ENCODE measurements around the gene ADCY6. TPM values are rescaled to one million over a fixed set of nuclear protein-coding genes. Genes with fewer than 3 reads are reported as not detected.

The ADCY6 gene
- total and polyA plus RNA-seq, 12 donors = 20.8 to 55.3 (median 31.0) TPM

- no peaks in the 10 kb centered on the region for H3K27me3 ChIP-seq
- H3K27ac ChIP-seq = no peak overlapping the region
- no peak overlapping the region for H3K4me3 ChIP-seq
- peaks cover 0 to 63% of the 10 kb centered on the region in 2 donors for H3K36me3 ChIP-seq (replicated peaks in 1 of 2)
- no peak for DNase-seq
- WGBS, 4 donors = 93 to 98% (median 94%) methylated on average over 13 to 16 of the region's 16 CpGs
- no peaks in the 10 kb centered on the region for H3K9me3 ChIP-seq (replicated peaks in 1 of 3)
- intact Hi-C loops (cut with DNase I) = no loop called here
- TF ChIP-seq, protein P1, sequence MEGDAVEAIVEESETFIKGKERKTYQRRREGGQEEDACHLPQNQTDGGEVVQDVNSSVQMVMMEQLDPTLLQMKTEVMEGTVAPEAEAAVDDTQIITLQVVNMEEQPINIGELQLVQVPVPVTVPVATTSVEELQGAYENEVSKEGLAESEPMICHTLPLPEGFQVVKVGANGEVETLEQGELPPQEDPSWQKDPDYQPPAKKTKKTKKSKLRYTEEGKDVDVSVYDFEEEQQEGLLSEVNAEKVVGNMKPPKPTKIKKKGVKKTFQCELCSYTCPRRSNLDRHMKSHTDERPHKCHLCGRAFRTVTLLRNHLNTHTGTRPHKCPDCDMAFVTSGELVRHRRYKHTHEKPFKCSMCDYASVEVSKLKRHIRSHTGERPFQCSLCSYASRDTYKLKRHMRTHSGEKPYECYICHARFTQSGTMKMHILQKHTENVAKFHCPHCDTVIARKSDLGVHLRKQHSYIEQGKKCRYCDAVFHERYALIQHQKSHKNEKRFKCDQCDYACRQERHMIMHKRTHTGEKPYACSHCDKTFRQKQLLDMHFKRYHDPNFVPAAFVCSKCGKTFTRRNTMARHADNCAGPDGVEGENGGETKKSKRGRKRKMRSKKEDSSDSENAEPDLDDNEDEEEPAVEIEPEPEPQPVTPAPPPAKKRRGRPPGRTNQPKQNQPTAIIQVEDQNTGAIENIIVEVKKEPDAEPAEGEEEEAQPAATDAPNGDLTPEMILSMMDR (IDR thresholded peaks at IDR 0.05) = no peak
- TF ChIP-seq POLR2A (IDR thresholded peaks at IDR 0.05) = no peak
- peaks cover 0 to 4% of the 10 kb centered on the region in 2 donors for H3K4me1 ChIP-seq (replicated peaks in 1 of 2)
These were observed 40.1 kb upstream of the ADCY6 start for GRCh38 chr12:48828841-48829575.

DNA sequence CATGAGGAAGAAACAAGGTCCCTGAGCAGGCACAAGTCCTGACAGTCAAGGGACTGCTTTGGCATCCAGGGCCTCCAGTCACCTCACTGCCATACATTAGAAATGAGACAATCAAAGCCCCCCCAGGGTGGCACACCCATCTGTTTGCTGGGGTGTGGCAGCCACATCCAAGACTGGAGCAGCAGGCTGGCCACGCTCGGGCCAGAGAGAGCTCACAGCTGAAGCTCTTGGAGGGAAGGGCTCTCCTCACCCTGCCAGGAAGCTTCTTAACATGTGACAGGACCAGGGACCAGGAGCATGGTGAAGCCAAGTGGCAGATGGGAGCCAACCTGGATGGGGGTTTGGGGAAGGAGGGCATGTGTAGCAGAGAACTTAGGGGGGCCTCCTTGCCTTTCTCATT, 39.4 kb upstream of the ADCY6 start:
- H3K4me1 ChIP-seq (replicated peaks in 1 of 2) = peaks cover 0 to 4% of the 10 kb centered on the region in 2 donors
- intact Hi-C loops (cut with DNase I) = no loop called here
- no peaks in the 10 kb centered on the region for H3K27me3 ChIP-seq
- no peaks in the 10 kb centered on the region for H3K9me3 ChIP-seq (replicated peaks in 1 of 3)
- 66 to 96% (median 78%) methylated on average over 2 of the region's 2 CpGs for WGBS, 4 donors
- no peak for DNase-seq
- H3K27ac ChIP-seq = no peak overlapping the region
- no peak overlapping the region for H3K4me3 ChIP-seq
- H3K36me3 ChIP-seq (replicated peaks in 1 of 2) = peaks cover 0 to 56% of the 10 kb centered on the region in 2 donors
- TF ChIP-seq, protein P1 (IDR thresholded peaks at IDR 0.05) = no peak
- TF ChIP-seq POLR2A (IDR thresholded peaks at IDR 0.05) = no peak

DNA sequence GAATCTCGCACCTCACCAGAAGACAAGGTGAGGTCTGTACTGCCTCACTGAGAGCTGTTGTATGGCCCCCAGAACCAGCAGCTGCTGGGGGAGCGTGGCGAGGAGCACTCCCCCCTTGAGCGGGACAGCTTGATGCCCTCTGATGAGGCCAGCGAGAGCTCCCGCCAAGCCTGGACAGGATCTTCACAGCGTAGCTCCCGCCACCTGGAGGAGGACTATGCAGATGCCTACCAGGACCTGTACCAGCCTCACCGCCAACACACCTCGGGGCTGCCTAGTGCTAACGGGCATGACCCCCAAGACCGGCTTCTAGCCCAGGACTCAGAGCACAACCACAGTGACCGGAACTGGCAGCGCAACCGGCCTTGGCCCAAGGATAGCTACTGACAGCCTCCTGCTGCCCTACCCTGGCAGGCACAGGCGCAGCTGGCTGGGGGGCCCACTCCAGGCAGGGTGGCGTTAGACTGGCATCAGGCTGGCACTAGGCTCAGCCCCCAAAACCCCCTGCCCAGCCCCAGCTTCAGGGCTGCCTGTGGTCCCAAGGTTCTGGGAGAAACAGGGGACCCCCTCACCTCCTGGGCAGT, 38.7 kb upstream of the ADCY6 start:
- H3K9me3 ChIP-seq (replicated peaks in 1 of 3) = no peaks in the 10 kb centered on the region
- intact Hi-C loops (cut with DNase I) = no loop called here
- peak in 3 of 7 donors; percentile 33 to 35 (median 35) for DNase-seq
- peaks cover 0 to 49% of the 10 kb centered on the region in 2 donors for H3K36me3 ChIP-seq (replicated peaks in 1 of 2)
- WGBS, 4 donors = 62 to 90% (median 78%) methylated on average over 1 to 17 of the region's 17 CpGs
- H3K27me3 ChIP-seq = no peaks in the 10 kb centered on the region
- TF ChIP-seq, protein P1 (IDR thresholded peaks at IDR 0.05) = no peak
- TF ChIP-seq POLR2A (IDR thresholded peaks at IDR 0.05) = no peak
- H3K4me3 ChIP-seq = no peak overlapping the region
- peaks cover 0 to 4% of the 10 kb centered on the region in 2 donors for H3K4me1 ChIP-seq (replicated peaks in 1 of 2)
- H3K27ac ChIP-seq = no peak overlapping the region

- H3K36me3 ChIP-seq (replicated peaks in 1 of 2) = peaks cover 0 to 43% of the 10 kb centered on the region in 2 donors
- 38 to 60% (median 58%) methylated on average over 4 to 8 of the region's 8 CpGs for WGBS, 4 donors
- no peak for TF ChIP-seq POLR2A (IDR thresholded peaks at IDR 0.05)
- TF ChIP-seq, protein P1 (IDR thresholded peaks at IDR 0.05) = no peak
These were observed 38.1 kb upstream of the ADCY6 start for GRCh38 chr12:48827026-48827425.

More at GRCh38 chr12:48827026-48827425, 38.1 kb upstream of the ADCY6 start:
- Histone ChIP-seq H3K27ac (no peak overlapping the region), H3K27me3 (no peaks in the 10 kb centered on the region), H3K4me1 (replicated peaks in 1 of 2) (peaks cover 0 to 4% of the 10 kb centered on the region in 2 donors), H3K9me3 (replicated peaks in 1 of 3) (no peaks in the 10 kb centered on the region), H3K4me3 (no peak overlapping the region)
- intact Hi-C loops (cut with DNase I) = no loop called here
- DNase-seq = peak in 4 of 7 donors; percentile 33 to 59 (median 36)

Measured in adrenal gland (tissue), 12 donors.